ENCODE measurements around the gene RASSF4. TPM values are rescaled to one million over a fixed set of nuclear protein-coding genes. Genes with fewer than 3 reads are reported as not detected.

The RASSF4 gene
- total RNA-seq, 1 experiment from 2014 or later = 2.8 TPM

DNA sequence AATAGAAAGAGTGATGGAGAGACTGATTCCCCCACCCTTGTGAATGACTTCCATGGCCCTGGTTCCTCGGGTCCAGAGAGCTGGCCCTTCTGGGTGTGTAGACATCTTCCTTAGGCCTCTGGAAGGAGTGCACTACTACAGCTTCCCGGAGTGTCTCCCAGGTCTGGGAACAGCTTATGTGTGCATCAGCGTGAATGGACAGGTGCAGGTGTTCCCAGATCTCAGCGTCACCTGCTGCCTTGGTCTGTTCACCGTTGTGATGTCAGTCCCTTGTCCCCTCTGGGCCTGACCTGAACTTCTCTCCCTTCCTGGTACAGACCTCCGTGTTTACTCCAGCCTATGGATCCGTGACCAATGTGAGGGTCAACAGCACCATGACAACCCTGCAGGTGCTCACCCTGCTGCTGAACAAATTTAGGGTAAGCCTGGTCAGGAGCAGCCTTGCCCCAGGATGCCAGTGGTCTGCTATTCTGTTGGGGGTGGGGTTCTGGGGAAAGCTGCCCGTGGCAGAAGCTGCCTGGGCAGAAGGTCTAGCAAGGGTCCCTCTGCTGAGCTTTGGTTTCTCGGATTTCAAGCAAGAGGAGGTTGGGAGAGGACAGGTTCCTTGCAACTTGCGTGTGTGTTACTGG, 29.5 kb downstream of the RASSF4 start:
- RAD21 ChIA-PET (ENCODE audit: low non-redundant PET in 1 of 2, low total read pairs in 2 of 2, uncharacterized antibody in 2 of 2, unreplicated experiment in 2 of 2) = no interaction called here
- Histone ChIP-seq H3K9me3 (ENCODE audit: control insufficient read depth in 1 of 2, insufficient read depth in 1 of 2, low read depth in 1 of 2, low read length in 2 of 2) (no peaks in the 10 kb centered on the region), H3K36me3 (ENCODE audit: control insufficient read depth in 1 of 2, insufficient read depth in 2 of 2, low read length in 2 of 2) (no peaks in the 10 kb centered on the region), H3K4me2 (ENCODE audit: low read length) (no peak overlapping the region), H2AFZ (ENCODE audit: low read depth, low read length, poor library complexity, severe bottlenecking) (no peak overlapping the region), H3K9me2 (ENCODE audit: insufficient read depth) (no peaks in the 10 kb centered on the region), H3K9ac (ENCODE audit: low read length) (no peak overlapping the region), H3K4me1 (ENCODE audit: control insufficient read depth in 1 of 2, insufficient read depth in 2 of 2, low read length in 2 of 2) (no peaks in the 10 kb centered on the region), H3K27ac (ENCODE audit: low read depth, low read length) (no peak overlapping the region), H3K27me3 (ENCODE audit: insufficient read depth, low read length) (no peaks in the 10 kb centered on the region), H3K4me3 (replicated peaks in 1 of 2; ENCODE audit: low read depth in 1 of 2, low read length in 2 of 2) (no peak overlapping the region), H4K20me1 (ENCODE audit: insufficient read depth) (no peaks in the 10 kb centered on the region), H3K79me2 (ENCODE audit: insufficient read depth, low read length) (no peaks in the 10 kb centered on the region)
- intact Hi-C loops (cut with micrococcal nuclease) = no loop called here
- DNase-seq (ENCODE audit: low read depth, low spot score) (no peak), ATAC-seq (no peak)
- no TSS peak for BruUV-seq (replicated peaks)
- TF ChIP-seq SIN3A (IDR thresholded peaks at IDR 0.05; ENCODE audit: low read depth) (no peak), RAD21 (IDR thresholded peaks at IDR 0.05; ENCODE audit: low read depth) (no peak), POLR2AphosphoS5 (IDR thresholded peaks at IDR 0.05; ENCODE audit: low read depth, low read length) (no peak), YY1 (IDR thresholded peaks at IDR 0.05; ENCODE audit: extremely low read depth, insufficient replicate concordance, low read depth, low read length) (no peak), ZNF274 (IDR thresholded peaks at IDR 0.05; ENCODE audit: low read depth, low read length) (no peak), CEBPB (IDR thresholded peaks at IDR 0.05; ENCODE audit: low read depth) (no peak), SRF (IDR thresholded peaks at IDR 0.05; ENCODE audit: low read depth) (no peak), TCF7L2 (IDR thresholded peaks at IDR 0.05; ENCODE audit: borderline replicate concordance, extremely low read depth, insufficient read depth, insufficient read length) (no peak), FOSL1 (IDR thresholded peaks at IDR 0.05; ENCODE audit: low read depth) (no peak), EGR1 (IDR thresholded peaks at IDR 0.05; ENCODE audit: low read depth) (no peak), EZH2phosphoT487 (IDR thresholded peaks at IDR 0.05; ENCODE audit: borderline replicate concordance) (no peak), JUND (IDR thresholded peaks at IDR 0.05) (no peak), POLR2A (IDR thresholded peaks at IDR 0.05; ENCODE audit: borderline replicate concordance, extremely low read depth, insufficient read depth, insufficient read length) (no peak), ELF1 (IDR thresholded peaks at IDR 0.05; ENCODE audit: borderline replicate concordance, low read depth) (no peak)
- TF ChIP-seq, protein P1, sequence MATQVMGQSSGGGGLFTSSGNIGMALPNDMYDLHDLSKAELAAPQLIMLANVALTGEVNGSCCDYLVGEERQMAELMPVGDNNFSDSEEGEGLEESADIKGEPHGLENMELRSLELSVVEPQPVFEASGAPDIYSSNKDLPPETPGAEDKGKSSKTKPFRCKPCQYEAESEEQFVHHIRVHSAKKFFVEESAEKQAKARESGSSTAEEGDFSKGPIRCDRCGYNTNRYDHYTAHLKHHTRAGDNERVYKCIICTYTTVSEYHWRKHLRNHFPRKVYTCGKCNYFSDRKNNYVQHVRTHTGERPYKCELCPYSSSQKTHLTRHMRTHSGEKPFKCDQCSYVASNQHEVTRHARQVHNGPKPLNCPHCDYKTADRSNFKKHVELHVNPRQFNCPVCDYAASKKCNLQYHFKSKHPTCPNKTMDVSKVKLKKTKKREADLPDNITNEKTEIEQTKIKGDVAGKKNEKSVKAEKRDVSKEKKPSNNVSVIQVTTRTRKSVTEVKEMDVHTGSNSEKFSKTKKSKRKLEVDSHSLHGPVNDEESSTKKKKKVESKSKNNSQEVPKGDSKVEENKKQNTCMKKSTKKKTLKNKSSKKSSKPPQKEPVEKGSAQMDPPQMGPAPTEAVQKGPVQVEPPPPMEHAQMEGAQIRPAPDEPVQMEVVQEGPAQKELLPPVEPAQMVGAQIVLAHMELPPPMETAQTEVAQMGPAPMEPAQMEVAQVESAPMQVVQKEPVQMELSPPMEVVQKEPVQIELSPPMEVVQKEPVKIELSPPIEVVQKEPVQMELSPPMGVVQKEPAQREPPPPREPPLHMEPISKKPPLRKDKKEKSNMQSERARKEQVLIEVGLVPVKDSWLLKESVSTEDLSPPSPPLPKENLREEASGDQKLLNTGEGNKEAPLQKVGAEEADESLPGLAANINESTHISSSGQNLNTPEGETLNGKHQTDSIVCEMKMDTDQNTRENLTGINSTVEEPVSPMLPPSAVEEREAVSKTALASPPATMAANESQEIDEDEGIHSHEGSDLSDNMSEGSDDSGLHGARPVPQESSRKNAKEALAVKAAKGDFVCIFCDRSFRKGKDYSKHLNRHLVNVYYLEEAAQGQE (IDR thresholded peaks at IDR 0.05; ENCODE audit: low read depth) = no peak
- TF ChIP-seq, protein P2, sequence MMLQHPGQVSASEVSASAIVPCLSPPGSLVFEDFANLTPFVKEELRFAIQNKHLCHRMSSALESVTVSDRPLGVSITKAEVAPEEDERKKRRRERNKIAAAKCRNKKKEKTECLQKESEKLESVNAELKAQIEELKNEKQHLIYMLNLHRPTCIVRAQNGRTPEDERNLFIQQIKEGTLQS (IDR thresholded peaks at IDR 0.05) = no peak
- TF ChIP-seq, protein P3, sequence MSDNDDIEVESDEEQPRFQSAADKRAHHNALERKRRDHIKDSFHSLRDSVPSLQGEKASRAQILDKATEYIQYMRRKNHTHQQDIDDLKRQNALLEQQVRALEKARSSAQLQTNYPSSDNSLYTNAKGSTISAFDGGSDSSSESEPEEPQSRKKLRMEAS (IDR thresholded peaks at IDR 0.05) = no peak
- TF ChIP-seq, protein P4, sequence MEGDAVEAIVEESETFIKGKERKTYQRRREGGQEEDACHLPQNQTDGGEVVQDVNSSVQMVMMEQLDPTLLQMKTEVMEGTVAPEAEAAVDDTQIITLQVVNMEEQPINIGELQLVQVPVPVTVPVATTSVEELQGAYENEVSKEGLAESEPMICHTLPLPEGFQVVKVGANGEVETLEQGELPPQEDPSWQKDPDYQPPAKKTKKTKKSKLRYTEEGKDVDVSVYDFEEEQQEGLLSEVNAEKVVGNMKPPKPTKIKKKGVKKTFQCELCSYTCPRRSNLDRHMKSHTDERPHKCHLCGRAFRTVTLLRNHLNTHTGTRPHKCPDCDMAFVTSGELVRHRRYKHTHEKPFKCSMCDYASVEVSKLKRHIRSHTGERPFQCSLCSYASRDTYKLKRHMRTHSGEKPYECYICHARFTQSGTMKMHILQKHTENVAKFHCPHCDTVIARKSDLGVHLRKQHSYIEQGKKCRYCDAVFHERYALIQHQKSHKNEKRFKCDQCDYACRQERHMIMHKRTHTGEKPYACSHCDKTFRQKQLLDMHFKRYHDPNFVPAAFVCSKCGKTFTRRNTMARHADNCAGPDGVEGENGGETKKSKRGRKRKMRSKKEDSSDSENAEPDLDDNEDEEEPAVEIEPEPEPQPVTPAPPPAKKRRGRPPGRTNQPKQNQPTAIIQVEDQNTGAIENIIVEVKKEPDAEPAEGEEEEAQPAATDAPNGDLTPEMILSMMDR (IDR thresholded peaks at IDR 0.05 in 2 of 3, conservative IDR thresholded peaks at IDR 0.05 in 1 of 3; ENCODE audit: borderline replicate concordance in 1 of 3, insufficient read depth in 1 of 3, low read depth in 2 of 3, low read length in 2 of 3) = no peak
- CTCF ChIA-PET = no interaction called here
- POLR2A ChIA-PET = no interaction called here
